HG03108 (cell line): ENCODE results near the gene SIK2.
"Not testable (repeated sequence)": the region's sequence is repeated elsewhere in the genome, so short reads cannot be mapped to it uniquely, and the experiment has no call there.

Experiments
- ATAC-seq: cut with Tn5 transposase; IDR thresholded peaks from one replicate; pipeline ENCODE4 v1.9.1; 2021; ENCODE audit warnings: moderate library complexity; ENCODE audit not compliant: unreplicated experiment

Gene SIK2

DNA sequence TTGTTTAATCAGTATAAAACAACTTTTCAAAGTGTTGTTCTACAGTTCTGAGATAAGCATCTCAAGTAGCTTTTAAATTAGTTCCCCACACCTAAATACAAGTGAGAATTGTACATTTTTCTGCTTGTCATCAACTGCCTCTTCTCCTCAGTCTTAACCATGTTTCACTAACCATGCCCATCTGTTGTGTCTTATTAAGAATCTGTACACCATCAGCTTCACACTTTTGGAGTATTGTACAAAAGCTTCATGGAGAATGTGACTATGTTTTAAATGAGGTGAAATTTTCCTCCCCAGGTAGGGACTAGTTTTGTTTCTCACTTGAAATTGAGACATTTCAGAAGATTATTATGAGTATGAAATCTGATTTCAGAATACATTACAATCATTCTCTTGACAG lies 52.4 kb downstream of the SIK2 start:
- no peak for ATAC-seq

- ATAC-seq: no peak
These were observed 53.7 kb downstream of the SIK2 start for GRCh38 chr11:111655924-111656323.

DNA sequence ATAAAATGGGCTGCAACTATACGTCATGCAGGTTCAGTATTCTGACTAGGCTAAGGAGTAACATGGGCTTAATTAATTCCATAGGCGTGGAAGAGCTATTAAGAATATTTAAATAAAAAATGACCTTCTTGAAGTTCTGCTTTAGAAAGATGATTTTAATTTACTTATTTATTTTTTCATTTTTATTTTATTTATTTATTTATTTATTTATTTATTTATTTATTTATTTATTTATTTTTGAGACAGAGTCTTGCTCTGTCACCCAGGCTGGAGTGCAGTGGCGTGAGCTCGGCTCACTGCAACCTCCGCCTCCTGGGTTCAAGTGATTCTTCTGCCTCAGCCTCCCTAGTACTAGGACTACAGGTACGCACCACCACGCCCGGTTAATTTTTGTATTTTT lies 55.7 kb downstream of the SIK2 start:
- not testable (repeated sequence) for ATAC-seq

- ATAC-seq: not testable (repeated sequence)
These were observed 56.2 kb downstream of the SIK2 start for GRCh38 chr11:111658493-111658892.

DNA sequence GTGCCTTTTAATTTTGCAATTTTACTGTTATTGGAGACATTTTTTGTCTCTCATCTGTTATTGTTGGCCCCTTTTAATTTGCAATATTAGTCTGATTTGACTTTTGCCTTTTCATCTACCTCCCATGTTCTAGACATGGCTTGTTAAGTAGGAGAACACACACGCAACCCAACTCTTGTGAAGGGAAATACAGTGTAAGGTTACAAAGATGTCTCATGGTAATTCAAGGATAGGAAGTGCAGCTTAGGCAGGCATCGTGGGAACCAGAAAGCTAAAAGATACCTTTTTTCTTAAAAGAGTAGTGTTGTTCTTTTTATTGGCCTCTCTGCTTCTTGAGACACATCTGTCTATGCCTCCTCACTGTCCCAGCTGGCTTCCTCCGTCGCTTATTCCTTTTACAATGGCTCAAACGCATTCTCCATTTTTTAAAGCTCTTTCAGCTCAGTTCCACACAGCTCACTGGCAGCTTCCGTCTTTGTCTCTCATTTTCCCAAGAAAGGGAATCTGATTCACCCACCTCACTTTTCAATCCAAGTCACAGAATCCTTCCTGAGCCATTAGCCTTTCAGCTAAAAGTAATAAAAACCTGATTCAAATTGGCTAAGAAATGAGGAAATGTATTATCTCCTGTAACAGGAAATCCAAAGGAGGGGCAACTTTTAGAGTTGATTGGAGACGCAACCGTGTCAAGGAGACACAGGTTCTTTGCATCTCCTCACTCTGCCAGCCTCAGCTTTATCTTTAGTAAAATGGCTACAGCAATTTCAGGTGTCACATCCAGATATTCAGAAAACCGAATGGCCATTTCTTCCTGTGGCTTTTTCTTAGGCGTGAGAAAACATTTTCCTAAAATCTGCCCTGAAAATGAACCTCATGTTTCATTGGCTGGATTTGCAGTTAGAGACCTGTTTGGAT lies 57.2 kb downstream of the SIK2 start:
- ATAC-seq: no peak

DNA sequence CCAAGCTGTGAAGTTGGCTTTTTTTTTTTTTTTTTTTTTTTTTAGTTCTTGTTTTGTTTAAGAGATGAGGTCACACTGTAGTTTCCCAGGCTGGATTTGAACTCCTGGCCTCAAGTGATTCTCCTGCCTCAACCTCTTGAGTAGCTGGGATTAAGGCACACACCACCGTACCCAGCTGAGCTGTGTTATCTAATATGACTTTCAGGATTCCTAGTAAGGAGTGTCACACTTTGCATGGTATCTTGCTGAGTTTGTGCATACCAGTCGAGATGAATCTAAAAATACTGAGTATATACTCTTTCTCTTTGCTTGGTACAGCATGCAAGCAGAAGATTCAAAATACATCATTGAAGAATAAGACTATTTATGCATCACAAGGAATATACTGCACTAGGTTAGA lies 58.6 kb downstream of the SIK2 start:
- no peak for ATAC-seq

DNA sequence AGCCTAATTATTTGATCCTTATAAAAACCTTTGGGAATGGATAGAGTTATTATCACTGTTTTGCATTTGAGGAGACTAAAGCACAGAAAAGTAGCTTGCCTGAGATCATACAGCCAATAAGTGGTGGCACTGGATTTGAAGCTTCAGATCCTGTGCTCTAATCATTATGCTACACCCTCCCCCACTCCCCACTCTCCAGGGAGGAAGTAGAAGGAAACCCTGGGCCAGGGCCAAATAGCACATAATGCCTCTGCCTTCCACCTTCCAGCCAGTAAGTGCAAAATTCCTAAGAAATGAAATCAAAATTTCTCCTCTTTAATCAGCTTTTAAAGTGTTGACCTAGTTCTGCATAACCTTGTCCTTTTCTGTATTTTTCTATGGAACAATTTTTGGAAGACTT lies 61.6 kb downstream of the SIK2 start:
- no peak for ATAC-seq

GRCh38 chr11:111665777-111666176 lies 63.5 kb downstream of the SIK2 start:
- no peak for ATAC-seq

GRCh38 chr11:111668980-111669379 lies 66.7 kb downstream of the SIK2 start:
- no peak for ATAC-seq

GRCh38 chr11:111671383-111671782 lies 69.1 kb downstream of the SIK2 start:
- ATAC-seq: no peak

GRCh38 chr11:111672949-111673348 lies 70.7 kb downstream of the SIK2 start:
- no peak for ATAC-seq

- no peak for ATAC-seq
These were observed 72.7 kb downstream of the SIK2 start for GRCh38 chr11:111674941-111675340.

DNA sequence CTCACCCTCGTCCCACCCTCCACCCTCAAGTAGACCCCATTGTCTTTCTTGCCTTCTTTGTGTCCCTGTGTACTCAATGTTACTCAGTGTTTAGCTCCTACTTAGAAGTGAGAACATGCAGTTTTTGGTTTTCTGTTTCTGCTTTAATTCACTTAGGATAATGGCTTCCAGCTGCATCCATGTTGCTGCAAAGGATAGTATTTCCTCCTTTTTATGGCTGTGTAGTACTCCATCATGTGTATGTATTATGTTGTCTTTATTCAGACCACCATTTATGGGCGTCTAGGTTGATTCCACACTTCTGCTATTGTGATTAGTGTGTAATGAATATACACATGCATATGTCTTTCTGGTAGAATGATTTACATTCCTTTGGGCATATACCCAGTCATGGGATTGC lies 73.6 kb downstream of the SIK2 start:
- no peak for ATAC-seq

GRCh38 chr11:111676878-111677585 lies 74.8 kb downstream of the SIK2 start:
- no peak for ATAC-seq

DNA sequence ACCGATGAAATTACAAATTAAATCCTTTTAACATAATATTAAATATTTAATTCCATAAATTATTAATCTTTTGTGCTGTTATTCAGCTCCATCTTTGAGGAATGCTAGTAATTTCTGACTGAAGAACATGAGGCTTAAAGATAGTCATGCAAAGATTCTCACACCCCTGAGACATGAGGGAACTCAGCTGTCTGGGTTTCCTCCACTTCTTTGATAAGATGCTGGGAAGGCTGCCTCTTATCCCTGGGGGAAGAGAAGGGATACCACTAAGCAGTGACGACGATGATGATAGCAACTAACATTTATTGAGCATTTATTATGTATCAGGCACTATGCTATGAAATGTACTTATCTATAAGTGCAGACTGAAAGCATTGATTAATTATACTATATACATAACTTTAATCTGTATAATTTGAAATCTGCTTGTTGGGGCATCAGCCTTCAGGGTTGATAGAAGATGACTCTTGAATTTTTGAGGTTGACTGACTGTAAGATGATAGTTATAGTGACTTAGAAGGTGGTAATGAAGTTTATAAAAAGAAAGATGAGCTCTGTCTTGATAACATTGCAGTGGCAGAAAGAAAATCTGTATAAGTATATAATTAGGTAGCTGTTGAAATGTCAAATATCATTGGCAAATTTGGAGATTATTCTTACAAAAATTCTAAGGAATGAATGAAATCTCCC lies 78.4 kb downstream of the SIK2 start:
- no peak for ATAC-seq

DNA sequence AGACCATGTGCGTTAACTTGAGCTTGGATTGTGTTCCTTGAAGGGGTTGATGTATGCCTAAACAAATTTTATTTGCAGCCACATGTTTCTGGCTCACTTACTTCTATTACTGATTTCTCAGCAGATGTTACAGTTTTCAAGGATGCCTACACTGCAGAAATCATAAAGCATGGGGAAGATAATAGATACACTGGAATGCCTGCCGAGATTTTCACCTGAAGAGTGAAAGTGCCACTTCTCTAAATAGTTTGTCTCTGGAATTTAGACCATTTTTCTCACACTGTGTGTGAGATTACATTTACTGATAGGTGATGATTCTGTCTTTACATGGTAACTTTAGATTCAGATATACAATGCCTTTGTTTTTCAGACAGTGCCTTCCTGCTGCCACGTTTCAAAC lies 81.6 kb downstream of the SIK2 start:
- ATAC-seq: no peak

DNA sequence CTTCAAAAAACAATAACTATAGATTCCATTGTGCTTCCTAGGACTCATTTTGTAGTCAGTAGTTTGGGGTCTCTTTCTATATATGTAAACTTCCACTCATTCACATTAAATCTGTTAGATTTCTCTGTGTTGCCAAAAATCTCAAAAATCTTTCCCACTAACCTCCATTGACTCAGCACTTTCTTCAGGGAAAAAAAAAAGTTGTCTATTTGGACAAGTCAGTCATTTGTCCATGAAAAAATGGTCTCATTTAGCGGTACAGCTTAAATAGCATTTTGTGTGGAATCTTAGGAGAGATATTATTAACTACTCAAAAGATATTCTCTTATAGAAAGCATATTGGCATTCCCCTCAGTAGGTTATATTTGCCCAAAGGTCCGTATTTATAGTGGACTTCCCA lies 82.0 kb downstream of the SIK2 start:
- no peak for ATAC-seq

GRCh38 chr11:111688013-111688412 lies 85.8 kb downstream of the SIK2 start:
- ATAC-seq: no peak

DNA sequence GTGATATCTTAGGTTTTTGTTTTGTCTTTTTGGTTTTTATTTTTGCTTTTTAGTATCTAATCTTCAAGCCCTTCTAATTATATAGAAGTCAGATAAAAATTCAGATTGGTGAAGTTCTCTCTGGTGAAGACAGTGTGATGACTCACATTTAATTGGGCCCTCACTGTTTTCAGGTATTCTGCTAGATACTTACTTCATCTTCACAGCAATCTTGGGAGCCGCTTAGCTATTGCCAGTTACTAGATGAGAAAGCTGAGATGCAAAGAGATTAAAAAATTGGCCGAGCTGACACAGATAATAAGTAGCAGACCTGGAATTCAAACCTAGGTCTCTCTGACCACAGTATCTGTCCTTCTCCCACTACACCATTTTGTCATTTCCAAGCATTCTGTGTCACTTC lies 88.9 kb downstream of the SIK2 start:
- ATAC-seq: no peak

- no peak for ATAC-seq
These were observed 89.5 kb downstream of the SIK2 start for GRCh38 chr11:111691741-111692140.

- no peak for ATAC-seq
These were observed 91.1 kb downstream of the SIK2 start for GRCh38 chr11:111693224-111693937.
